ENCODE data around the gene TRIL.

The TRIL gene

GRCh38 chr7:28958235-28958979 lies at the start of gene TRIL:
Gene TRIL, minus strand, starts transcription at chr7:28958330. Its CDS starts 284 bp downstream, at chr7:28958046.
- TF ChIP-seq CTCF (conservative IDR thresholded peaks at IDR 0.05) (no peak), ZFX (IDR thresholded peaks at IDR 0.05) (no peak)
- H3K27ac ChIP-seq: peak within 1 kb of the TSS; percentile 11; the same call in 1 of the 2 replicates

- TF ChIP-seq ZFX (IDR thresholded peaks at IDR 0.05): no peak
- TF ChIP-seq CTCF (conservative IDR thresholded peaks at IDR 0.05): no peak
- H3K27ac ChIP-seq: no peak overlapping the region
Observed at GRCh38 chr7:29007127-29007526, 49.0 kb upstream of the TRIL start.

- no peak for TF ChIP-seq ZFX (IDR thresholded peaks at IDR 0.05)
- no peak for TF ChIP-seq CTCF (conservative IDR thresholded peaks at IDR 0.05)
- no peak overlapping the region for H3K27ac ChIP-seq
Observed at GRCh38 chr7:29005829-29006228, 47.7 kb upstream of the TRIL start.

- H3K27ac ChIP-seq: no peak overlapping the region
- no peak for TF ChIP-seq CTCF (conservative IDR thresholded peaks at IDR 0.05)
- no peak for TF ChIP-seq ZFX (IDR thresholded peaks at IDR 0.05)
Observed at GRCh38 chr7:29005406-29005805, 47.3 kb upstream of the TRIL start.

GRCh38 chr7:29003703-29004102 lies 45.6 kb upstream of the TRIL start:
- no peak overlapping the region for H3K27ac ChIP-seq
- TF ChIP-seq CTCF (conservative IDR thresholded peaks at IDR 0.05) (no peak), ZFX (IDR thresholded peaks at IDR 0.05) (no peak)

GRCh38 chr7:29000717-29001076 lies 42.6 kb upstream of the TRIL start:
- TF ChIP-seq ZFX (IDR thresholded peaks at IDR 0.05) (no peak), CTCF (conservative IDR thresholded peaks at IDR 0.05) (no peak)

GRCh38 chr7:28999895-29000716 lies 42.0 kb upstream of the TRIL start:
- TF ChIP-seq ZFX (IDR thresholded peaks at IDR 0.05): no peak
- no peak for TF ChIP-seq CTCF (conservative IDR thresholded peaks at IDR 0.05)
- H3K27ac ChIP-seq: no peak overlapping the region

More at GRCh38 chr7:29000717-29001076, 42.6 kb upstream of the TRIL start:
- no peak overlapping the region for H3K27ac ChIP-seq

All from C4-2B (cell line).